Right lobe of liver (tissue), 4 donors: ENCODE measurements around the gene PTPN18.

Experiments
- POLR2A ChIP-seq: fragments of 450-650 bp; IDR thresholded peaks from one replicate; pipeline ENCODE4 v1.6.1; 2017; ENCODE audit warnings: antibody characterized with exemption, mild to moderate bottlenecking
- TF ChIP-seq, protein P1 (sequence below), 4 donors: fragments of 200-600 bp in 3 of 4; fragments of 450-650 bp in 1 of 4; IDR thresholded peaks; one replicate each; pipeline versions ENCODE4 v1.5.1 to v1.8.0; 2016 to 2022; ENCODE audit warnings: antibody characterized with exemption in 4 of 4, mild to moderate bottlenecking in 2 of 4
- donor health status: DM: no; HTN: no; CAD: no.
- donor health status: DM: no; HTN: no; CAD: no.
- donor health status: DM: no; HTN: yes; CAD: no.

DNA sequence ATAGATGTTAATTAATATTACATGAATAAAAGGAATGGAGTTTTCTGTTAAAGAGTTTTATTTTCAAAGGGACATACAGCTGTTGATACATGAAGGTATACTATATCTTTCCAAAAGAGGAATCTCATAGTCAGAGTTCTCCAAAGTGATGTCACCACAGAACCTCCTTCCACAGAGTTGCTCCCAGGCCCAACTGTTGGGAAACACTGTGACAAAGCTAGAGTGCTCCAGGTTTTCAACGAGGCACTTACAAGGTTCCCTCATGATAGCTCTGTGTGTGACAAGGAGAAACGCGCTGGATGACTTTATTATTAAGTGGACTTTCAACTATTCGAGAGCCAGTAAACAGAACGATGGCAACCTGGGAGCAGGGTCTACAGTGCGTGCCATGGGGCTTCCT is 33.5 kb downstream of the PTPN18 start:
- TF ChIP-seq, protein P1, sequence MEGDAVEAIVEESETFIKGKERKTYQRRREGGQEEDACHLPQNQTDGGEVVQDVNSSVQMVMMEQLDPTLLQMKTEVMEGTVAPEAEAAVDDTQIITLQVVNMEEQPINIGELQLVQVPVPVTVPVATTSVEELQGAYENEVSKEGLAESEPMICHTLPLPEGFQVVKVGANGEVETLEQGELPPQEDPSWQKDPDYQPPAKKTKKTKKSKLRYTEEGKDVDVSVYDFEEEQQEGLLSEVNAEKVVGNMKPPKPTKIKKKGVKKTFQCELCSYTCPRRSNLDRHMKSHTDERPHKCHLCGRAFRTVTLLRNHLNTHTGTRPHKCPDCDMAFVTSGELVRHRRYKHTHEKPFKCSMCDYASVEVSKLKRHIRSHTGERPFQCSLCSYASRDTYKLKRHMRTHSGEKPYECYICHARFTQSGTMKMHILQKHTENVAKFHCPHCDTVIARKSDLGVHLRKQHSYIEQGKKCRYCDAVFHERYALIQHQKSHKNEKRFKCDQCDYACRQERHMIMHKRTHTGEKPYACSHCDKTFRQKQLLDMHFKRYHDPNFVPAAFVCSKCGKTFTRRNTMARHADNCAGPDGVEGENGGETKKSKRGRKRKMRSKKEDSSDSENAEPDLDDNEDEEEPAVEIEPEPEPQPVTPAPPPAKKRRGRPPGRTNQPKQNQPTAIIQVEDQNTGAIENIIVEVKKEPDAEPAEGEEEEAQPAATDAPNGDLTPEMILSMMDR (IDR thresholded peaks at IDR 0.05) = no peak
- TF ChIP-seq POLR2A = no peak
